Endothelial cell of umbilical vein (primary cell): ENCODE data around the gene MRPL4. TPM values are rescaled to one million over a fixed set of nuclear protein-coding genes. Genes with fewer than 3 reads are reported as not detected.

Experiments used
- BruUV-seq: library from RNA; stranded (reverse); fragments of 400-500 nt; replicated peaks from 2 replicates; lab custom pipeline; 2021; lab: Mats Ljungman, UMichigan
- CTCF ChIA-PET: fragments of 300-600, 350-600 bp; sonication (Branson Sonifier 250); formaldehyde crosslinking; loops from one replicate; lab custom pipeline; 2021; ENCODE audit warnings: antibody characterized with exemption, inconsistent platforms; lab: Charles Lee
- POLR2A ChIA-PET: fragments of 300-600, 350-600 bp; sonication (Branson Sonifier 250); formaldehyde crosslinking; loops from one replicate; lab custom pipeline; 2021; ENCODE audit warnings: antibody characterized with exemption, inconsistent platforms; lab: Charles Lee
- DNase-seq: peaks from one replicate; pipeline ENCODE4 v3.0.0-alpha.2; 2011; ENCODE audit warnings: low read depth, low spot score
- FAIRE-seq: peaks from 2 replicates; lab custom pipeline; 2011; peaks lifted over from hg19 to GRCh38; lab: Jason Lieb, UNC
- H2AFZ ChIP-seq: 2 replicates; pipeline ENCODE4 v1.6.0; 2012; ENCODE audit warnings: low read depth, low read length, control low read depth, inconsistent platforms
- H3K27ac ChIP-seq: 2 replicates; pipeline ENCODE4 v1.5.1; 2011; ENCODE audit warnings: low read depth, mild to moderate bottlenecking, control low read depth, low read length, moderate library complexity; ENCODE audit not compliant: insufficient read depth
- H3K27me3 ChIP-seq, 2 experiments: 2 replicates each; pipeline versions ENCODE4 v1.6.0 to v1.6.1; 2011; ENCODE audit warnings: low read length in 2 of 2, mixed read lengths in 1 of 2; ENCODE audit not compliant: control insufficient read depth in 2 of 2, insufficient read depth in 2 of 2
- H3K36me3 ChIP-seq, 2 experiments: 2 replicates in 1 of 2; 3 replicates in 1 of 2; pipeline ENCODE4 v1.5.1; 2011; ENCODE audit warnings: low read length in 2 of 2, mild to moderate bottlenecking in 1 of 2, moderate library complexity in 1 of 2; ENCODE audit not compliant: control insufficient read depth in 2 of 2, insufficient read depth in 2 of 2; ENCODE audit errors: extremely low read depth in 1 of 2
- H3K4me1 ChIP-seq: 3 replicates; pipeline ENCODE4 v1.5.1; 2011; ENCODE audit warnings: mild to moderate bottlenecking, low read length; ENCODE audit not compliant: control insufficient read depth, insufficient read depth; ENCODE audit errors: extremely low read depth
- H3K4me2 ChIP-seq: 2 replicates; pipeline ENCODE4 v1.6.1; 2011; ENCODE audit warnings: low read length, control low read depth, mixed read lengths; ENCODE audit not compliant: insufficient read depth
- H3K4me3 ChIP-seq, 3 experiments: fragments of 200-600 bp in 1 of 3; sonication (generic), shearing (Covaris generic) in 1 of 3; replicated peaks in 1 of 3; 2 replicates each; pipeline ENCODE4 v1.5.1; 2011 to 2016; ENCODE audit warnings: control low read depth in 3 of 3, low read length in 3 of 3, mild to moderate bottlenecking in 2 of 3, inconsistent platforms in 1 of 3, low read depth in 1 of 3, moderate library complexity in 1 of 3; ENCODE audit not compliant: insufficient read depth in 1 of 3
- H3K79me2 ChIP-seq: 2 replicates; pipeline ENCODE4 v1.6.0; 2012; ENCODE audit warnings: low read length, inconsistent platforms; ENCODE audit not compliant: control insufficient read depth, insufficient read depth
- H3K9ac ChIP-seq: replicated peaks from 2 replicates; pipeline ENCODE3; 2011; ENCODE audit warnings: low read length, control low read depth; ENCODE audit not compliant: insufficient read depth; ENCODE audit errors: extremely low read depth
- H3K9me1 ChIP-seq: replicated peaks from 3 replicates; pipeline ENCODE4 v1.6.0; 2011; ENCODE audit warnings: mild to moderate bottlenecking, low read length; ENCODE audit not compliant: control insufficient read depth, insufficient read depth; ENCODE audit errors: extremely low read depth
- H3K9me3 ChIP-seq: replicated peaks from 2 replicates; pipeline ENCODE4 v1.5.1; 2012; ENCODE audit warnings: low read length, inconsistent platforms; ENCODE audit not compliant: control insufficient read depth, insufficient read depth
- H4K20me1 ChIP-seq: replicated peaks from 2 replicates; pipeline ENCODE3; 2011; ENCODE audit warnings: mild to moderate bottlenecking, low read length; ENCODE audit not compliant: control insufficient read depth, insufficient read depth; ENCODE audit errors: extremely low read depth
- CTCF ChIP-seq, 2 donors: IDR thresholded peaks; 1 replicate in 1 of 2; 2 replicates in 1 of 2; pipeline ENCODE4 v1.5.1; 2011; ENCODE audit warnings: low read length in 2 of 2, mild to moderate bottlenecking in 2 of 2, moderate library complexity in 2 of 2, control low read depth in 1 of 2, inconsistent platforms in 1 of 2, low read depth in 1 of 2; ENCODE audit not compliant: insufficient read depth in 1 of 2; ENCODE audit errors: extremely low read depth in 1 of 2
- EZH2 ChIP-seq: IDR thresholded peaks from 2 replicates; pipeline ENCODE4 v1.6.1; 2012; ENCODE audit warnings: borderline replicate concordance, low read depth, mild to moderate bottlenecking, moderate library complexity, low read length, inconsistent platforms; ENCODE audit not compliant: severe bottlenecking
- FOS ChIP-seq: IDR thresholded peaks from 2 replicates; pipeline ENCODE4 v1.6.1; 2011; ENCODE audit warnings: mild to moderate bottlenecking, low read length, moderate library complexity, borderline replicate concordance; ENCODE audit not compliant: insufficient read depth
- GATA2 ChIP-seq: IDR thresholded peaks from 2 replicates; pipeline ENCODE4 v1.7.0; 2011; ENCODE audit warnings: low read depth, mild to moderate bottlenecking, moderate library complexity, mixed read lengths, low read length; ENCODE audit not compliant: insufficient read length, insufficient read depth
- JUN ChIP-seq: IDR thresholded peaks from 2 replicates; pipeline ENCODE4 v1.6.1; 2011; ENCODE audit warnings: borderline replicate concordance, low read depth; ENCODE audit not compliant: insufficient read length, insufficient read depth
- MYC ChIP-seq: IDR thresholded peaks from one replicate; pipeline ENCODE4 v1.6.1; 2011; ENCODE audit warnings: mild to moderate bottlenecking, low read depth, low read length
- POLR2A ChIP-seq: IDR thresholded peaks from 2 replicates; pipeline ENCODE4 v1.6.1; 2012; ENCODE audit warnings: low read depth, mild to moderate bottlenecking, control low read depth, low read length
- POLR2AphosphoS5 ChIP-seq: IDR thresholded peaks from 2 replicates; pipeline ENCODE4 v1.6.1; 2012; ENCODE audit warnings: low read depth, mild to moderate bottlenecking, control low read depth, low read length, moderate library complexity; ENCODE audit not compliant: insufficient read depth
- dilution Hi-C: fragments of 300-500 bp; cut with MboI; formaldehyde crosslinking; loops from one replicate; pipeline ENCODE4 v1.15.0; 2019; ENCODE audit warnings: low sequenced_read_pairs; ENCODE audit not compliant: extremely low pct_ligation_motif_present
- intact Hi-C: fragments of 100-400 bp; cut with micrococcal nuclease; formaldehyde crosslinking; loops from one replicate; pipeline ENCODE4 v1.10.0; 2022
- polyA plus RNA-seq, 4 experiments: library from polyadenylated mRNA; depleted of rRNA in 3 of 4; stranded (reverse) in 3 of 4; unstranded in 1 of 4; fragments of >200 nt; gene quantifications; 2 replicates each; pipeline versions ENCODE4 v1.2.1 to v1.2.3, GENCODE V29; 2011 to 2012; ENCODE audit warnings: missing spikeins in 1 of 4
- total RNA-seq: library from RNA; stranded (reverse); gene quantifications from 2 replicates; pipeline ENCODE4 v1.2.3, GENCODE V29; 2021
- TF ChIP-seq, protein P1 (sequence below): IDR thresholded peaks from 2 replicates; pipeline ENCODE4 v1.6.1; 2011; ENCODE audit not compliant: insufficient read depth, insufficient read length

The MRPL4 gene
- total and polyA plus RNA-seq, 2 donors (not counting 3 experiments of a cell fraction or from before 2014, with no cell fraction given) = 70.4 to 118 TPM

DNA sequence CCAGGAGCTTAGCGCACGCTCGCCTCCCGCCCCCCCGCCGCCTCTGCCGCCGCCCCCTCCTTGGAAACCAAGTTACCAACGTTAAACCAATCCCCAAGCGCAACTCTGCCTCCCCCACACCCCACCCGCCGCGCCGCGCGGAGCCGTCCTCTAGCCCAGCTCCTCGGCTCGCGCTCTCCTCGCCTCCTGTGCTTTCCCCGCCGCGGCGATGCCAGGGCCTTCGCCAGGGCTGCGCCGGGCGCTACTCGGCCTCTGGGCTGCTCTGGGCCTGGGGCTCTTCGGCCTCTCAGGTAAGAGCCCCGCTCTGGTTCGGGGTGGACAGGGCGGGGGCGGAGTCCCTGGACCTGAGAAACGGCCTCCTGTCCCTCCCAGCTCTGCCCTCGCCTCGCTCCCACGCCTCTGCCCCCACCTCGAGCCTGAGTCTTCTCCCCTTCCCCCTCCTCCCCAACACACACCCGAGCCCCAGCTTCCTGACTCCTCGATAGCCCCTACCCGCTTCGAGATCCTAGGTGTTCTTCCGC lies 37.9 kb downstream of the MRPL4 start, which contains the start of gene ICAM5:
TSS of gene ICAM5 (plus strand) at position 117 of the 521 bp plus-strand sequence. CDS start at position 209, 92 bp downstream.
- Histone ChIP-seq H3K4me3 (peak within 1 kb of the TSS in 1 of 3 experiments; percentile 9), H3K36me3 (no peaks in the 10 kb centered on the region), H3K9ac (no peak within 1 kb of the TSS), H2AFZ (peak within 1 kb of the TSS; percentile 81), H4K20me1 (no peaks in the 10 kb centered on the region), H3K27ac (no peak within 1 kb of the TSS), H3K9me1 (no peaks in the 10 kb centered on the region), H3K4me2 (peak within 1 kb of the TSS; percentile 51), H3K27me3 (peaks cover 42 to 56% of the 10 kb centered on the region in 2 experiments), H3K9me3 (no peaks in the 10 kb centered on the region), H3K4me1 (peaks cover 27% of the 10 kb centered on the region), H3K79me2 (no peaks in the 10 kb centered on the region)
- intact Hi-C loops = loop anchor here (2.0 kb wide), 1 partner anchor 45 kb away; no protein-coding TSS in a partner anchor
- no peak for TF ChIP-seq MYC
- peak; percentile 37 for TF ChIP-seq EZH2
- DNase-seq (no peak), FAIRE-seq (no peak)
- BruUV-seq = no TSS peak
- CTCF ChIA-PET = interaction anchor here (0.7 to 2.4 kb wide), 8 partner anchors 10 to 127 kb away, joined by 3 to 29 read pairs (median 4); partner anchors contain the start of genes ICAM1 and ZGLP1
- dilution Hi-C loops = no loop called here
- POLR2A ChIA-PET = interaction anchor here (0.6 to 1.8 kb wide), 4 partner anchors 12 to 93 kb away, joined by 3 to 10 read pairs (median 7); partner anchors contain the start of gene ICAM1

GRCh38 chr19:10290357-10290875 lies 38.4 kb downstream of the MRPL4 start:
- no peaks in the 10 kb centered on the region for H3K9me1 ChIP-seq
- H3K4me3 ChIP-seq = no peak overlapping the region
- BruUV-seq = no TSS peak
- TF ChIP-seq FOS = no peak
- no peak for TF ChIP-seq CTCF (IDR thresholded peaks at IDR 0.05; ENCODE audit: extremely low read depth in 1 of 2, insufficient read depth in 1 of 2, low read depth in 1 of 2, low read length in 2 of 2)
- TF ChIP-seq POLR2AphosphoS5 = no peak
- TF ChIP-seq GATA2 = no peak
- TF ChIP-seq MYC = no peak
- TF ChIP-seq POLR2A = no peak
- no peak for TF ChIP-seq EZH2
- TF ChIP-seq, protein P1, sequence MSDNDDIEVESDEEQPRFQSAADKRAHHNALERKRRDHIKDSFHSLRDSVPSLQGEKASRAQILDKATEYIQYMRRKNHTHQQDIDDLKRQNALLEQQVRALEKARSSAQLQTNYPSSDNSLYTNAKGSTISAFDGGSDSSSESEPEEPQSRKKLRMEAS = no peak
- no peak for TF ChIP-seq JUN
- ChIA-PET CTCF (interaction anchor here (0.7 to 2.4 kb wide), 6 partner anchors 11 to 126 kb away, joined by 3 to 29 read pairs (median 8); partner anchors contain the start of gene ICAM1), POLR2A (interaction anchor here (0.7 to 2.2 kb wide), 2 partner anchors 12 to 19 kb away, joined by 6 to 15 read pairs; partner anchors contain the start of gene ICAM1)
- no peaks in the 10 kb centered on the region for H3K36me3 ChIP-seq
- H3K9me3 ChIP-seq = no peaks in the 10 kb centered on the region
- no peaks in the 10 kb centered on the region for H4K20me1 ChIP-seq
- dilution Hi-C loops (no loop called here), intact Hi-C loops (loop anchor here (2.0 kb wide), 1 partner anchor 44 kb away; no protein-coding TSS in a partner anchor)
- DNase-seq = no peak
- no peak overlapping the region for H3K27ac ChIP-seq
- H3K9ac ChIP-seq = no peak overlapping the region
- H3K27me3 ChIP-seq = peaks cover 47 to 62% of the 10 kb centered on the region in 2 experiments
- no peak overlapping the region for H2AFZ ChIP-seq
- no peak for FAIRE-seq
- no peaks in the 10 kb centered on the region for H3K79me2 ChIP-seq
- H3K4me1 ChIP-seq = peaks cover 29% of the 10 kb centered on the region
- peak overlapping the region; percentile 43 for H3K4me2 ChIP-seq
